Loucy (cell line): Measurements from ENCODE around the gene SEL1L.

Experiments
- EZH2phosphoT487 ChIP-seq: fragments of 200-600 bp; IDR thresholded peaks from 2 replicates; pipeline ENCODE4 v1.6.1; 2018; ENCODE audit warnings: antibody characterized with exemption, mild to moderate bottlenecking, moderate library complexity, borderline replicate concordance
- TF ChIP-seq, protein P1 (sequence below): fragments of 200-600 bp; sonication (generic); conservative IDR thresholded peaks from 2 replicates; pipeline ENCODE4 v1.5.1; 2014; ENCODE audit warnings: mild to moderate bottlenecking, antibody characterized with exemption, low read length

DNA sequence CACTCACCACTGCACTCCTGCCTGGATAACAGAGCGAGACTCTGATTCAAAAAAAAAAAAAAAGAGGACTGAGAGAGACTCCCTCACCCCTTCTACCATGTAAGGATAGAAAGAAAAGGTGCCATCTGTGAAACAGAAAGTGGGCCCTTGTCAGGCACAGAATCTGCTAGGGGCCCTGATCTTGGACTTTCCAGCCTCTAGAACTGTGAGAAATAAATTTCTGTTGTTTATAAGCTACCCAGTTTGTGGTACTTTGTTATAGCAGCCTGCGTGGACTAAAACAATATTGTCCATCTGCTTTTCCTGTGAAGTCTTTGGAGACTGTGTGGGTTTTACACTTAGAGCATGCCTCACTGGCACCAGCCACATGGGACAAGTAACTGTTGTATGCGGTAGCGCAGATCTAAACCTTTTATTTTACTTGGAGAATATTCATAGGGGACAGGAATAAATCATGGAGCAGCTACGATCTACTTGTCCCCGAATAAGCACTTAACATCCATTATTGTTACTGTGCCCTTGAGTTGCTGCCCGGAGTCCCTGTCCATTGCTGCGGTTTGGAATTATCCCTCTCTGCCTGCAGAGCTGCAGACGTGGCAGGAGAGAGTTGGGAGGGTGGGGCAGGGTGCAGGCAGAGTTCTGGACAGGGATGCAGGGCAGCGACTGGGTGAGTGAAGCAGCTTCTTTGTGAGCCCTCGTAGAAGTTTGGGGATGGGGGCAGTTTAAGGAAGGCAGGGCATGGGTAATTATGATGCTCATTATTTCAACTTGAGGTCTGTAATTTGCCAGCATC, 81.1 kb downstream of the SEL1L start:
- TF ChIP-seq, protein P1, sequence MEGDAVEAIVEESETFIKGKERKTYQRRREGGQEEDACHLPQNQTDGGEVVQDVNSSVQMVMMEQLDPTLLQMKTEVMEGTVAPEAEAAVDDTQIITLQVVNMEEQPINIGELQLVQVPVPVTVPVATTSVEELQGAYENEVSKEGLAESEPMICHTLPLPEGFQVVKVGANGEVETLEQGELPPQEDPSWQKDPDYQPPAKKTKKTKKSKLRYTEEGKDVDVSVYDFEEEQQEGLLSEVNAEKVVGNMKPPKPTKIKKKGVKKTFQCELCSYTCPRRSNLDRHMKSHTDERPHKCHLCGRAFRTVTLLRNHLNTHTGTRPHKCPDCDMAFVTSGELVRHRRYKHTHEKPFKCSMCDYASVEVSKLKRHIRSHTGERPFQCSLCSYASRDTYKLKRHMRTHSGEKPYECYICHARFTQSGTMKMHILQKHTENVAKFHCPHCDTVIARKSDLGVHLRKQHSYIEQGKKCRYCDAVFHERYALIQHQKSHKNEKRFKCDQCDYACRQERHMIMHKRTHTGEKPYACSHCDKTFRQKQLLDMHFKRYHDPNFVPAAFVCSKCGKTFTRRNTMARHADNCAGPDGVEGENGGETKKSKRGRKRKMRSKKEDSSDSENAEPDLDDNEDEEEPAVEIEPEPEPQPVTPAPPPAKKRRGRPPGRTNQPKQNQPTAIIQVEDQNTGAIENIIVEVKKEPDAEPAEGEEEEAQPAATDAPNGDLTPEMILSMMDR = no peak
- TF ChIP-seq EZH2phosphoT487 = no peak
